Esophagus (tissue), 2 donors: ENCODE measurements around the gene DGKB. TPM values are rescaled to one million over a fixed set of nuclear protein-coding genes. Genes with fewer than 3 reads are reported as not detected.

Experiments
- H3K27ac ChIP-seq, 2 donors: one replicate each; pipeline ENCODE4 v1.5.1; 2013; ENCODE audit warnings: low read depth in 2 of 2, mild to moderate bottlenecking in 2 of 2, inconsistent platforms in 1 of 2, low read length in 1 of 2, moderate library complexity in 1 of 2
- H3K27me3 ChIP-seq, 2 donors: one replicate each; pipeline ENCODE4 v1.6.1; 2013; ENCODE audit warnings: low read length in 2 of 2, control low read depth in 1 of 2, mild to moderate bottlenecking in 1 of 2; ENCODE audit not compliant: insufficient read depth in 2 of 2, control insufficient read depth in 1 of 2
- H3K36me3 ChIP-seq, 2 donors: one replicate each; pipeline ENCODE4 v1.6.1; 2013; ENCODE audit warnings: low read length in 1 of 2; ENCODE audit not compliant: control insufficient read depth in 2 of 2, insufficient read depth in 2 of 2
- H3K4me1 ChIP-seq, 2 donors: one replicate each; pipeline ENCODE4 v1.6.1; 2013; ENCODE audit warnings: low read length in 1 of 2; ENCODE audit not compliant: control insufficient read depth in 2 of 2, insufficient read depth in 2 of 2
- H3K4me3 ChIP-seq, 2 donors: one replicate each; pipeline ENCODE4 v1.5.1; 2013; ENCODE audit warnings: low read length in 2 of 2, mild to moderate bottlenecking in 2 of 2, low read depth in 1 of 2, moderate library complexity in 1 of 2
- H3K9me3 ChIP-seq, 2 donors: one replicate each; pipeline ENCODE4 v1.6.1; 2013; ENCODE audit warnings: mild to moderate bottlenecking in 2 of 2, low read depth in 1 of 2, low read length in 1 of 2, moderate library complexity in 1 of 2; ENCODE audit not compliant: control insufficient read depth in 2 of 2, insufficient read depth in 1 of 2
- WGBS, 2 donors: extraction: QIAGEN DNeasy Blood & Tissue Kit; methylation state at CpG; one replicate each; pipeline ENCODE4 v1.1.7; 2013; 5-methylcytosine and 5-hydroxymethylcytosine counted together
- polyA plus RNA-seq, 2 donors: library from polyadenylated mRNA; stranded (reverse); fragments of 200-250 nt; gene quantifications; one replicate each; pipeline ENCODE4 v1.2.3, GENCODE V29; 2013
- donor health status: healthy with polysubstance abuse.
- donor health status: Bipolar disorder and iron deficiency.

The DGKB gene
- polyA plus RNA-seq, 2 donors: 0.09 to 0.20 TPM

- Histone ChIP-seq H3K27ac (no peak overlapping the region), H3K4me3 (no peak overlapping the region), H3K27me3 (no peaks in the 10 kb centered on the region), H3K9me3 (peaks cover 0 to 2% of the 10 kb centered on the region in 2 donors), H3K36me3 (no peaks in the 10 kb centered on the region), H3K4me1 (no peaks in the 10 kb centered on the region)
- WGBS, 2 donors: 83 to 87% methylated on average over 5 of the region's 5 CpGs
Measured at GRCh38 chr7:14835384-14835783, 67.2 kb downstream of the DGKB start.

GRCh38 chr7:14834883-14835282 is 67.7 kb downstream of the DGKB start:
- WGBS, 2 donors: 50 to 63% methylated on average over 1 of the region's 1 CpG
- Histone ChIP-seq H3K9me3 (peaks cover 0 to 2% of the 10 kb centered on the region in 2 donors), H3K27ac (no peak overlapping the region), H3K36me3 (no peaks in the 10 kb centered on the region), H3K4me3 (no peak overlapping the region), H3K27me3 (no peaks in the 10 kb centered on the region), H3K4me1 (no peaks in the 10 kb centered on the region)

- Histone ChIP-seq H3K27ac (no peak overlapping the region), H3K27me3 (no peaks in the 10 kb centered on the region), H3K4me3 (no peak overlapping the region), H3K36me3 (no peaks in the 10 kb centered on the region), H3K4me1 (no peaks in the 10 kb centered on the region), H3K9me3 (peaks cover 0 to 2% of the 10 kb centered on the region in 2 donors)
- 49 to 64% methylated on average over 3 of the region's 3 CpGs for WGBS, 2 donors
Measured at GRCh38 chr7:14834456-14834855, 68.1 kb downstream of the DGKB start.

GRCh38 chr7:14833707-14834106 is 68.8 kb downstream of the DGKB start:
- Histone ChIP-seq H3K27ac (no peak overlapping the region), H3K4me1 (no peaks in the 10 kb centered on the region), H3K9me3 (peaks cover 0 to 2% of the 10 kb centered on the region in 2 donors), H3K36me3 (no peaks in the 10 kb centered on the region), H3K4me3 (no peak overlapping the region), H3K27me3 (no peaks in the 10 kb centered on the region)
- WGBS, 2 donors: 79 to 82% methylated on average over 3 of the region's 3 CpGs

GRCh38 chr7:14828053-14828452 is 74.5 kb downstream of the DGKB start:
- no peaks in the 10 kb centered on the region for H3K36me3 ChIP-seq
- WGBS, 2 donors: 86 to 91% methylated on average over 2 of the region's 2 CpGs
- no peaks in the 10 kb centered on the region for H3K4me1 ChIP-seq
- H3K9me3 ChIP-seq: no peaks in the 10 kb centered on the region
- H3K27me3 ChIP-seq: no peaks in the 10 kb centered on the region
- no peak overlapping the region for H3K4me3 ChIP-seq
- no peak overlapping the region for H3K27ac ChIP-seq

GRCh38 chr7:14826426-14826825 is 76.1 kb downstream of the DGKB start:
- no peak overlapping the region for H3K27ac ChIP-seq
- H3K36me3 ChIP-seq: no peaks in the 10 kb centered on the region
- H3K4me3 ChIP-seq: no peak overlapping the region
- 79 to 81% methylated on average over 1 of the region's 1 CpG for WGBS, 2 donors
- H3K27me3 ChIP-seq: no peaks in the 10 kb centered on the region
- H3K9me3 ChIP-seq: no peaks in the 10 kb centered on the region
- no peaks in the 10 kb centered on the region for H3K4me1 ChIP-seq

- no peaks in the 10 kb centered on the region for H3K27me3 ChIP-seq
- H3K27ac ChIP-seq: no peak overlapping the region
- 68 to 71% methylated on average over 8 of the region's 8 CpGs for WGBS, 2 donors
- no peak overlapping the region for H3K4me3 ChIP-seq
- H3K4me1 ChIP-seq: no peaks in the 10 kb centered on the region
- H3K36me3 ChIP-seq: no peaks in the 10 kb centered on the region
- no peaks in the 10 kb centered on the region for H3K9me3 ChIP-seq
Measured at GRCh38 chr7:14825912-14826311, 76.6 kb downstream of the DGKB start.

- 53% methylated on average over 1 of the region's 1 CpG for WGBS, 2 donors
- H3K27me3 ChIP-seq: no peaks in the 10 kb centered on the region
- H3K4me1 ChIP-seq: no peaks in the 10 kb centered on the region
- H3K4me3 ChIP-seq: no peak overlapping the region
- no peak overlapping the region for H3K27ac ChIP-seq
- H3K9me3 ChIP-seq: no peaks in the 10 kb centered on the region
- H3K36me3 ChIP-seq: no peaks in the 10 kb centered on the region
Measured at GRCh38 chr7:14822481-14822854, 80.1 kb downstream of the DGKB start.

GRCh38 chr7:14821757-14822480 is 80.6 kb downstream of the DGKB start:
- Histone ChIP-seq H3K27ac (no peak overlapping the region), H3K9me3 (no peaks in the 10 kb centered on the region), H3K27me3 (no peaks in the 10 kb centered on the region), H3K4me1 (no peaks in the 10 kb centered on the region), H3K36me3 (no peaks in the 10 kb centered on the region), H3K4me3 (no peak overlapping the region)
- 58 to 65% methylated on average over 2 of the region's 2 CpGs for WGBS, 2 donors

- no peaks in the 10 kb centered on the region for H3K36me3 ChIP-seq
- H3K4me3 ChIP-seq: no peak overlapping the region
- WGBS, 2 donors: 51 to 68% methylated on average over 3 of the region's 3 CpGs
- no peaks in the 10 kb centered on the region for H3K4me1 ChIP-seq
- H3K9me3 ChIP-seq: no peaks in the 10 kb centered on the region
- H3K27ac ChIP-seq: no peak overlapping the region
- no peaks in the 10 kb centered on the region for H3K27me3 ChIP-seq
Measured at GRCh38 chr7:14818871-14819270, 83.7 kb downstream of the DGKB start.
